Lung microvascular endothelial cell (primary cell): ENCODE measurements around the gene NCBP3. TPM values are rescaled to one million over a fixed set of nuclear protein-coding genes. Genes with fewer than 3 reads are reported as not detected.

ENCODE experiments used
- DNase-seq, 2 donors: peaks; one replicate each; pipeline versions ENCODE4 v3.0.0 to v3.0.0-alpha.2; 2010; ENCODE audit warnings: low read depth in 2 of 2
- total RNA-seq: library from RNA; depleted of rRNA; stranded (reverse); fragments of >200 nt; gene quantifications from 2 replicates; pipeline ENCODE4 v1.2.1, GENCODE V29; 2014

NCBP3 gene
- total RNA-seq, 1 donor from 2014 or later = 11.5 TPM

- DNase-seq = no peak
Measured at GRCh38 chr17:3813171-3813570, 32.9 kb downstream of the NCBP3 start.

DNA sequence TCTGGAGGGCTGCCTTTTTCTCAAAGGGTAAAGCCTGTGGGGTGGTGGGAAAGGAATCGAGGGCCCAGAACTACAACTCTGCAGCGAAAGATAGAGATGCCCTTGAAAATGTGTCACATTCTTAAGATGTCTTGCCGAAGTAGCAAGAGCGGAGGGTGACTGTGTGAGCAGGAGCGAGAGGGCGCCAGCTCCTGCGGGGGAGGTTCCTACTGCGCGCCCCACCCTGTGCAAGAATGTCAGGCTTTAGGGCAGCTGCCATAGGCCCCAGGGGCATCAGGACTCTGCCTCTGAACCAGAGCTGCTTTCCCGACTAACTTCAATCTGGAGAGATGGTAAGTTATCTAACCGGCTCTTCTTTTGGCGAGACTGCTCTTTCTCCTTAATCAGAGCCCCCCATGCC is 33.3 kb downstream of the NCBP3 start:
- DNase-seq = no peak

- no peak for DNase-seq
Measured at GRCh38 chr17:3812284-3812683, 33.8 kb downstream of the NCBP3 start.

- no peak for DNase-seq
Measured at GRCh38 chr17:3810019-3810418, 36.0 kb downstream of the NCBP3 start.

- no peak for DNase-seq
Measured at GRCh38 chr17:3809135-3809534, 36.9 kb downstream of the NCBP3 start.

DNA sequence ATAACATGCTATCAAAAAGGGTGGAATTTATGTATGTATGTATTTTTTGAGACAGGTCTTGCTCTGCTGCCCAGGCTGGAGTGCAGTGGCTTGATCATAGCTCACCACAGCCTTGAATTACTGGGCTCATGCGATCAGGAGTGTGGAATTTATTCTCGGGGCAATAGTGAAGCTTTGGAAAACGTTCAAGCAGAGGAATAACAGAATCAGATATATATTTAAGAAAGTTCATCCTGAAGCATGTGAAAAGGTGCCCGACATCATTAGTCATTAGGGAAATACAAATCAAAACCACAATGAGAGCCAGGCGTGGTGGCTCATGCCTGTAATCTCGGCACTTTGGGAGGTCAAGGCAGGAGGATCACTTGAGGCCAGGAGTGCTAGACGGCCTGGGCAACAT is 37.3 kb downstream of the NCBP3 start:
- no peak for DNase-seq

DNA sequence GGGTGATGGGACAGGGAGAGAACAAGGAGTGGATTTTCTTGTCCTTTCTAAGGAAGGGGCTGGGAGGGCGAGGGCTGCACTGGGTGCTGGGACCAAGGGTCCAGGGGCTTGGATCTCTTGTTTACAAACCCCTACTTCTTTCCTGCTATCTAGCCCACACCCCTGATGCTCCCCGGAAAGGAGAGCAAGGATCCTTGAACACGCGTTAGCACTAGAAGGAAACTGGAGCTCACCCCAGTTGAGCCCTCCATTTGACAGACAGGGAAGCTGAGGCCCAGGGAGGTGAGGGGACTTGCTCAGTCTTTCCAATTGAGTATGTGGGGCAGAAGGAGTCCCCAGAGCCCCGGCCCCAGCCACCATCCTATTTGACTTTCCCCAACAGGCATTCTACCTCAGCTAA is 40.5 kb downstream of the NCBP3 start:
- no peak for DNase-seq

- DNase-seq = peak in 1 of 2 donors; percentile 58
Measured at GRCh38 chr17:3804503-3804931, 41.5 kb downstream of the NCBP3 start.

- no peak for DNase-seq
Measured at GRCh38 chr17:3803308-3803640, 42.8 kb downstream of the NCBP3 start.

GRCh38 chr17:3802461-3803307 is 43.4 kb downstream of the NCBP3 start:
- no peak for DNase-seq

GRCh38 chr17:3801792-3802191 is 44.3 kb downstream of the NCBP3 start:
- DNase-seq = no peak

DNA sequence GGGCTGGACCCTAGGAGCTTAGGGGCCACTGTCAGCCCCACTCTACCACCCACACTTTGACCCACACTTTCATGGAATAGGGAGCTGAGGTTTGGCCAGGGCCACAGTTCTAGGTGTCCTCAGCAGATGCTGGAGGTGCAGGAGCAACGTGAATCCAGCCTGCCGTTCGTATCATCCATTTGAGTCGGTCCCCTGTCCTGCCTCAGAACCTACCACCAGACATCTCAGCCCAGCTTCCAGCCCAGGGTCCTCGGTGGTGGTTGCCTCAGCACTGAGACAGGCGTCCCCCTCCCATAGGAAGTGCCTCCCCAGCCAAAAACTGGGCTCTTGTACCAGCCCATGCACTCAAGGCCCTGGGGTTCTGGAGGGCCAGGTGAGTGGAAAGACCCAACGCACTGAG is 44.7 kb downstream of the NCBP3 start:
- DNase-seq = no peak

GRCh38 chr17:3800362-3801271 is 45.4 kb downstream of the NCBP3 start, which contains the start of gene ITGAE:
TSS of gene ITGAE (minus strand) at chr17:3801188. CDS start at chr17:3801144, 44 bp downstream.
- peak in 1 of 2 donors; percentile 23 for DNase-seq

- no peak for DNase-seq
Measured at GRCh38 chr17:3799181-3799945, 46.7 kb downstream of the NCBP3 start.

- no peak for DNase-seq
Measured at GRCh38 chr17:3798273-3799180, 47.5 kb downstream of the NCBP3 start.

DNA sequence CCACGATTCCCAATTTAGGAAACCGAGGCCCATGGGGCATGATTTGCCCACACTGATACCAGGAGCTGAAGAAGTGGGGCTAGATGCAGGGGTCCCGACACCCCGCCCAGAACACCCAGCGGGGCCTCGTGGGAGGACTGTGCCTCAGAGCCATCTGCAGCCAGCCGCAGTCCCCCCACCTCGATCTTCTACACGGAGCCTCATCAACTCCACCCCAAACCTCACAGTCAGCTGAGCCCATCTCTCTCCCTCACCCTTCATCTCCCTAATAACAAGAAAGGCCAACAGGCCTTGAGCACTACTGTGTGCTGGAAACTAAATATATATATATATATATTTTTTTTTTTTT is 49.2 kb downstream of the NCBP3 start:
- no peak for DNase-seq

GRCh38 chr17:3796110-3796821 is 49.8 kb downstream of the NCBP3 start:
- no peak for DNase-seq

- DNase-seq = no peak
Measured at GRCh38 chr17:3795390-3796102, 50.5 kb downstream of the NCBP3 start.
